GM19193 (cell line): ENCODE results near the gene FMNL2.

Experiments used
- POLR2A ChIP-seq: IDR thresholded peaks from 4 replicates; pipeline ENCODE4 v1.6.1; 2011; ENCODE audit not compliant: insufficient read depth, insufficient read length; ENCODE audit errors: extremely low read depth

Gene FMNL2

GRCh38 chr2:152644189-152644873, 309.4 kb downstream of the FMNL2 start:
- no peak for TF ChIP-seq POLR2A

GRCh38 chr2:152646264-152646663, 311.3 kb downstream of the FMNL2 start:
- no peak for TF ChIP-seq POLR2A

GRCh38 chr2:152646775-152647174, 311.8 kb downstream of the FMNL2 start:
- TF ChIP-seq POLR2A, result no peak

- TF ChIP-seq POLR2A, result no peak
These were observed 312.6 kb downstream of the FMNL2 start for GRCh38 chr2:152647552-152647951.

- no peak for TF ChIP-seq POLR2A
These were observed 313.4 kb downstream of the FMNL2 start for GRCh38 chr2:152648336-152648735.

- no peak for TF ChIP-seq POLR2A
These were observed 315.0 kb downstream of the FMNL2 start for GRCh38 chr2:152649997-152650396.

- TF ChIP-seq POLR2A, result no peak
These were observed 315.9 kb downstream of the FMNL2 start for GRCh38 chr2:152650768-152651371.

GRCh38 chr2:152651834-152652233, 316.9 kb downstream of the FMNL2 start:
- TF ChIP-seq POLR2A, result no peak

GRCh38 chr2:152655880-152656279, 320.9 kb downstream of the FMNL2 start:
- TF ChIP-seq POLR2A, result no peak

GRCh38 chr2:152657043-152657442, 322.1 kb downstream of the FMNL2 start:
- no peak for TF ChIP-seq POLR2A

- TF ChIP-seq POLR2A, result no peak
These were observed 323.2 kb downstream of the FMNL2 start for GRCh38 chr2:152658221-152658620.

- TF ChIP-seq POLR2A, result no peak
These were observed 326.1 kb downstream of the FMNL2 start for GRCh38 chr2:152661076-152661475.

GRCh38 chr2:152664725-152665124, 329.8 kb downstream of the FMNL2 start:
- TF ChIP-seq POLR2A, result no peak

GRCh38 chr2:152674334-152674733, 339.4 kb downstream of the FMNL2 start:
- no peak for TF ChIP-seq POLR2A

- TF ChIP-seq POLR2A, result no peak
These were observed 341.5 kb downstream of the FMNL2 start for GRCh38 chr2:152676461-152676860.

- TF ChIP-seq POLR2A, result no peak
These were observed 343.8 kb downstream of the FMNL2 start for GRCh38 chr2:152678808-152679207.
